Measurements from ENCODE around the gene BACH2.

Gene BACH2

DNA sequence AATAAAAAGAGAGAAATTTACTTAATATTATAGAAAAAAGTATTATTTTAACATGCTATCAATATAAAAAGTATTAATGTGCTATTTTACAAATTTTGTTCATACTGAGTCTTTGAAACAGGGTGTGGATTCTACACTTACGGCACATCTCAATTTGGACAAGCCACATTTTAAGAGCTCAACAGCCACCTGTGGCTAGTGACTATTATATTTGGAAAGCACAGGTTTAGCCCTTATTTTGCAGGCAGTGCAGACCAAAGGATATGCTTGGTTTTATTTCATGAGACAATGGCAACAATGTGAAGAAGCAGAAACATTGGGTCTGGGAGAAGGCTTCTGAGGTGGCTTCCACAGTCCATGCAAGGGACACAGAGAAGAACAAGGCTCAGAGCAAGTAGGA lies 74.6 kb downstream of the BACH2 start:
- TF ChIP-seq, protein P1, sequence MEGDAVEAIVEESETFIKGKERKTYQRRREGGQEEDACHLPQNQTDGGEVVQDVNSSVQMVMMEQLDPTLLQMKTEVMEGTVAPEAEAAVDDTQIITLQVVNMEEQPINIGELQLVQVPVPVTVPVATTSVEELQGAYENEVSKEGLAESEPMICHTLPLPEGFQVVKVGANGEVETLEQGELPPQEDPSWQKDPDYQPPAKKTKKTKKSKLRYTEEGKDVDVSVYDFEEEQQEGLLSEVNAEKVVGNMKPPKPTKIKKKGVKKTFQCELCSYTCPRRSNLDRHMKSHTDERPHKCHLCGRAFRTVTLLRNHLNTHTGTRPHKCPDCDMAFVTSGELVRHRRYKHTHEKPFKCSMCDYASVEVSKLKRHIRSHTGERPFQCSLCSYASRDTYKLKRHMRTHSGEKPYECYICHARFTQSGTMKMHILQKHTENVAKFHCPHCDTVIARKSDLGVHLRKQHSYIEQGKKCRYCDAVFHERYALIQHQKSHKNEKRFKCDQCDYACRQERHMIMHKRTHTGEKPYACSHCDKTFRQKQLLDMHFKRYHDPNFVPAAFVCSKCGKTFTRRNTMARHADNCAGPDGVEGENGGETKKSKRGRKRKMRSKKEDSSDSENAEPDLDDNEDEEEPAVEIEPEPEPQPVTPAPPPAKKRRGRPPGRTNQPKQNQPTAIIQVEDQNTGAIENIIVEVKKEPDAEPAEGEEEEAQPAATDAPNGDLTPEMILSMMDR (IDR thresholded peaks at IDR 0.05; ENCODE audit: poor library complexity, severe bottlenecking) = no peak
- Histone ChIP-seq H3K27me3 (ENCODE audit: insufficient read depth, poor library complexity, severe bottlenecking) (no peaks in the 10 kb centered on the region), H3K9me3 (ENCODE audit: severe bottlenecking) (no peaks in the 10 kb centered on the region), H3K4me3 (ENCODE audit: severe bottlenecking) (no peak overlapping the region), H3K4me1 (ENCODE audit: insufficient read depth, poor library complexity, severe bottlenecking) (peaks cover 32% of the 10 kb centered on the region), H3K27ac (ENCODE audit: poor library complexity, severe bottlenecking) (no peak overlapping the region), H3K36me3 (ENCODE audit: low read depth) (no peaks in the 10 kb centered on the region)
- no peak for DNase-seq (ENCODE audit: low spot score)
- no peak for ATAC-seq (ENCODE audit: low read depth)

DNA sequence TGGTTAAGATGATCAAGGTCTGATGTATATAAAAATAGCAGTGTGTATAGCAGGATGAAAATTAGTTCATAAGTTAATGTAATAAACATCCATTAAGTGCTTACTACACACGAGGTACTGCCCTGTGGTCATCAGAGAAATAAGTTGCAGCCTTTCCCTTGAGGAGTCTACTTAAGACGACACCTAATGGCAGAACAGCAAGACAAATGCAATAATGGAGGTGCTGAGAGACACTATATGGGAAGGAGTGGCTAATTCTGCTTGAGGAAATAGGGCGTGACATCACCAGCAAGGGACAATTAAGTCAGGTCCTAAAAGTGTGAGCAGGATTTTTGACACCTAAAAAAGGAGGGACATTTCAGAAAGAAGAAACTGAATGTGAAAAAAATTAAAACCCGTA lies 75.2 kb downstream of the BACH2 start:
- no peak overlapping the region for H3K4me3 ChIP-seq (ENCODE audit: severe bottlenecking)

DNA sequence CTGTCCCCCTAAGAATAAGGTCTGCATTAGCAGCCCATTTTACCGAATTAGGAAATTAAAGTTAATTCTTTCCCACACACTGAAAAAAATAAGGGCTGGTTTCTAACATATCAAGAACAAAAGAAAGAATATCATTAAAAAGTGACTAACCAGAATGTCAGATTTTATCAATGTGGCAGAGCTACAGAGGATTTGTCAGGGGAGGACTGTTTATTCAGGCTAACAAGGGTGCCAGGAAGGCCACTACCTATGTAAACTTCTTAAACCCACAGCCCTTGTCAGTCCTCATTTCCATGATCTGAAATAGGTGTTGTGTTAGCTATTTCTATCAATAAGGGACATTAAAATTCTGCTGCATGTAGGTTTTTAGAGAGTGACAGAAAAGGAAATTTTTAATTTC lies 76.4 kb downstream of the BACH2 start:
- DNase-seq (ENCODE audit: low spot score) = no peak
- Histone ChIP-seq H3K27me3 (ENCODE audit: insufficient read depth, poor library complexity, severe bottlenecking) (no peaks in the 10 kb centered on the region), H3K36me3 (ENCODE audit: low read depth) (no peaks in the 10 kb centered on the region), H3K4me1 (ENCODE audit: insufficient read depth, poor library complexity, severe bottlenecking) (peaks cover 40% of the 10 kb centered on the region), H3K4me3 (ENCODE audit: severe bottlenecking) (no peak overlapping the region), H3K27ac (ENCODE audit: poor library complexity, severe bottlenecking) (peak overlapping the region; percentile 92), H3K9me3 (ENCODE audit: severe bottlenecking) (no peaks in the 10 kb centered on the region)
- no peak for ATAC-seq (ENCODE audit: low read depth)
- TF ChIP-seq, protein P1 (IDR thresholded peaks at IDR 0.05; ENCODE audit: poor library complexity, severe bottlenecking) = no peak

More for the DNA sequence above, 75.2 kb downstream of the BACH2 start:
- TF ChIP-seq, protein P1 (IDR thresholded peaks at IDR 0.05; ENCODE audit: poor library complexity, severe bottlenecking) = no peak
- Histone ChIP-seq H3K27me3 (ENCODE audit: insufficient read depth, poor library complexity, severe bottlenecking) (no peaks in the 10 kb centered on the region), H3K36me3 (ENCODE audit: low read depth) (no peaks in the 10 kb centered on the region), H3K4me1 (ENCODE audit: insufficient read depth, poor library complexity, severe bottlenecking) (peaks cover 38% of the 10 kb centered on the region), H3K9me3 (ENCODE audit: severe bottlenecking) (no peaks in the 10 kb centered on the region), H3K27ac (ENCODE audit: poor library complexity, severe bottlenecking) (no peak overlapping the region)
- DNase-seq (ENCODE audit: low spot score) (no peak), ATAC-seq (ENCODE audit: low read depth) (no peak)

DNA sequence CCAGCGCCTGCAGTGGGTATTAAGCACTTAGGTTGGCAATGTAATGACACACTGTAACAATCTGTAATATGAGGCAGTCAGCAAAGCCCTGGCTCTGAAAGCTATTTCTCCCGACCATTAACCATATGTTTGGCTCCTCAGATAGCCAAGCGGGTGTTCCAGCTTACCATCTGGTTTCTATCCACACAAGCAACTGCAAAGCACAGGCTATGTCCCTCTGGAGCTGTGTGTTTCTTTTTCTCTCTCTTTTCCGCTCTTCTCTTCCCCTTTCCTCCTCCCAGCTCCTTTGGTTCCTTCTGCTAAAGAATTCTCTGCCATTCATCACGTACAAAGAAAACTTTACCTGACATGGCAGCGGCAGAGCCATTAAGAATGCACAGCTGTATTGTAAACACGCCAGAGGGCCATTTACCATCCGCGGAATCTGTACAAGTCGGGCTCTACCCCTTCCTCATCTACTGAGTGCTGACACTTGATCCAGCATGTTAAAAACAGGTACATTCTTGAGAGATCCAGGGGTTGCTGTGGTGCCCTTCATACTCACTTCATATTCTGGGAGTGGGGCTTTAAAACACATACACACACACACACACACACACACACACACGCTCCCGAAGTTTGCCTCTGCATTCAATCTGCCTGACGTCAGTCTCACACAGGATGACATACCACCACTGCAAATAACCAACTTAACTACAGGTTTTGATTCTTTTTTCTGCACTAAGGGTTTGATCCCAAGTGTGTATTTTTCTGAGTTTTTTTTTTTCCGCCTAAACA lies 77.2 kb downstream of the BACH2 start:
- Histone ChIP-seq H3K9me3 (ENCODE audit: severe bottlenecking) (no peaks in the 10 kb centered on the region), H3K4me3 (ENCODE audit: severe bottlenecking) (no peak overlapping the region), H3K4me1 (ENCODE audit: insufficient read depth, poor library complexity, severe bottlenecking) (peaks cover 40% of the 10 kb centered on the region), H3K36me3 (ENCODE audit: low read depth) (no peaks in the 10 kb centered on the region), H3K27ac (ENCODE audit: poor library complexity, severe bottlenecking) (peak overlapping the region; percentile 92), H3K27me3 (ENCODE audit: insufficient read depth, poor library complexity, severe bottlenecking) (no peaks in the 10 kb centered on the region)
- TF ChIP-seq, protein P1 (IDR thresholded peaks at IDR 0.05; ENCODE audit: poor library complexity, severe bottlenecking) = no peak
- ATAC-seq (ENCODE audit: low read depth) = peak; percentile 8; the same call in 2 of the 3 replicates
- no peak for DNase-seq (ENCODE audit: low spot score)

DNA sequence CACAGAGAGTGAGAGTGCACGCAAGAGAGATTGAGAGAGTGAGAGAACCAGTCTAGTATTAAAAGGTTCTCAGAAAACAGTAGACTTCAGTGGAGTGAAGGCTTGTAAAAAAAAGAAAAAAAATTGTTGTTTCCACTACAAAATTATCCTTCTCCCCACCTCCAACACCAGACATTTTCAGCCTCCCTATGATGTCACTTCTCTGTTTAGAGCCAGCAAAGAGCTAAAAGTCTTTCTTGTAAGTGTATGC lies 77.8 kb downstream of the BACH2 start:
- peak overlapping the region; percentile 92 for H3K27ac ChIP-seq (ENCODE audit: poor library complexity, severe bottlenecking)
- TF ChIP-seq, protein P1 (IDR thresholded peaks at IDR 0.05; ENCODE audit: poor library complexity, severe bottlenecking) = no peak
- ATAC-seq (ENCODE audit: low read depth) = no peak

More for the DNA sequence above, 77.8 kb downstream of the BACH2 start:
- Histone ChIP-seq H3K27me3 (ENCODE audit: insufficient read depth, poor library complexity, severe bottlenecking) (no peaks in the 10 kb centered on the region), H3K36me3 (ENCODE audit: low read depth) (no peaks in the 10 kb centered on the region), H3K9me3 (ENCODE audit: severe bottlenecking) (no peaks in the 10 kb centered on the region), H3K4me3 (ENCODE audit: severe bottlenecking) (no peak overlapping the region), H3K4me1 (ENCODE audit: insufficient read depth, poor library complexity, severe bottlenecking) (peaks cover 40% of the 10 kb centered on the region)
- no peak for DNase-seq (ENCODE audit: low spot score)
